ENCODE results near the gene ABCG1. TPM values are rescaled to one million over a fixed set of nuclear protein-coding genes. Genes with fewer than 3 reads are reported as not detected.

Gene ABCG1
- total and polyA plus RNA-seq, 11 donors: 3.3 to 25.3 (median 13.5) TPM

GRCh38 chr21:42332557-42333317 lies 113.8 kb downstream of the ABCG1 start:
- Histone ChIP-seq H3K36me3 (no peaks in the 10 kb centered on the region), H3K27me3 (peaks cover 0 to 27% (median 8%) of the 10 kb centered on the region in 9 donors), H3K27ac (no peak overlapping the region), H3K4me1 (peaks cover 0 to 1% (median 0%) of the 10 kb centered on the region in 12 donors), H3K4me3 (no peak overlapping the region), H3K9me3 (peaks cover 0 to 17% (median 8%) of the 10 kb centered on the region in 12 donors)
- intact Hi-C loops (cut with DNase I): loop anchor here in 3 of 10 donors (10.0 kb wide), 2 partner anchors 112 to 188 kb away; no protein-coding TSS in a partner anchor
- 56 to 83% (median 80%) methylated on average over 5 of the region's 5 CpGs for WGBS, 4 donors
- no peak for TF ChIP-seq CTCF (IDR thresholded peaks at IDR 0.05)
- TF ChIP-seq POLR2A (IDR thresholded peaks at IDR 0.05): no peak
- DNase-seq (no peak), ATAC-seq (no peak)

GRCh38 chr21:42336054-42336453 lies 117.1 kb downstream of the ABCG1 start:
- WGBS, 4 donors: 24 to 32% (median 29%) methylated on average over 10 of the region's 10 CpGs
- no peak for DNase-seq
- H3K36me3 ChIP-seq: no peaks in the 10 kb centered on the region
- no peak for TF ChIP-seq POLR2A (IDR thresholded peaks at IDR 0.05)
- no peak for TF ChIP-seq CTCF (IDR thresholded peaks at IDR 0.05)
- H3K9me3 ChIP-seq: peaks cover 0 to 12% (median 8%) of the 10 kb centered on the region in 12 donors
- peaks cover 0 to 6% (median 0%) of the 10 kb centered on the region in 12 donors for H3K4me1 ChIP-seq
- H3K4me3 ChIP-seq: no peak overlapping the region
- ATAC-seq: no peak
- H3K27ac ChIP-seq: no peak overlapping the region
- intact Hi-C loops (cut with DNase I): loop anchor here in 7 of 10 donors (5.0 to 10.0 kb wide), 4 partner anchors 109 to 191 kb away; no protein-coding TSS in a partner anchor
- peaks cover 0 to 27% (median 8%) of the 10 kb centered on the region in 9 donors for H3K27me3 ChIP-seq

- Histone ChIP-seq H3K9me3 (peaks cover 0 to under 1% (median 0%) of the 10 kb centered on the region in 12 donors), H3K27ac (no peak overlapping the region), H3K4me3 (no peak overlapping the region), H3K4me1 (peaks cover 0 to 6% (median 0%) of the 10 kb centered on the region in 12 donors), H3K36me3 (no peaks in the 10 kb centered on the region), H3K27me3 (peaks cover 0 to 27% (median 8%) of the 10 kb centered on the region in 9 donors)
- 86 to 92% (median 91%) methylated on average over 4 of the region's 4 CpGs for WGBS, 4 donors
- TF ChIP-seq CTCF (IDR thresholded peaks at IDR 0.05) (no peak), POLR2A (IDR thresholded peaks at IDR 0.05) (no peak)
- ATAC-seq (no peak), DNase-seq (no peak)
- intact Hi-C loops (cut with DNase I): loop anchor here in 7 of 10 donors (5.0 to 10.0 kb wide), 4 partner anchors 108 to 192 kb away; no protein-coding TSS in a partner anchor
These were observed 118.3 kb downstream of the ABCG1 start for GRCh38 chr21:42337276-42337675.

Data from heart left ventricle (tissue), 16 donors.